ENCODE data around the gene CNNM2.

DNA sequence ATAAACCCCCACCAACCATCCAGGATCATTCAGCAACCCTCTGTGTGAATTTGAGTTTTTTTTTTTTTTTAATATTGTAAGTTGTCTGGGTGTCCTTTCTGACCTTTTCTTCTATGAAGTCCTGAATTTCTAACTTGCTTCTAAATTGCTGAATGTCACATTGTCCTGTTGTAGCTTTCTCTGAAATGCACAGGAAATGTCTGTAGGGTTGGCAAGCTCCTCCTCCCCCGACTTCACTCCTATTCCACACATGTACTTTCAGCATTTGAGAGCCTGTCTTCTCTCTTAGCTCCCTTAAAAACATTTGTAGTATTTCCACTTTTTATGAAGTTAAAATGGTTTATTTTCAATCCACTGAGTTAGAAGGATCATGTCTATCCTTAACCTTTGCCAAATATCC lies 3.3 kb upstream of the CNNM2 start:
- TF ChIP-seq, protein P1, sequence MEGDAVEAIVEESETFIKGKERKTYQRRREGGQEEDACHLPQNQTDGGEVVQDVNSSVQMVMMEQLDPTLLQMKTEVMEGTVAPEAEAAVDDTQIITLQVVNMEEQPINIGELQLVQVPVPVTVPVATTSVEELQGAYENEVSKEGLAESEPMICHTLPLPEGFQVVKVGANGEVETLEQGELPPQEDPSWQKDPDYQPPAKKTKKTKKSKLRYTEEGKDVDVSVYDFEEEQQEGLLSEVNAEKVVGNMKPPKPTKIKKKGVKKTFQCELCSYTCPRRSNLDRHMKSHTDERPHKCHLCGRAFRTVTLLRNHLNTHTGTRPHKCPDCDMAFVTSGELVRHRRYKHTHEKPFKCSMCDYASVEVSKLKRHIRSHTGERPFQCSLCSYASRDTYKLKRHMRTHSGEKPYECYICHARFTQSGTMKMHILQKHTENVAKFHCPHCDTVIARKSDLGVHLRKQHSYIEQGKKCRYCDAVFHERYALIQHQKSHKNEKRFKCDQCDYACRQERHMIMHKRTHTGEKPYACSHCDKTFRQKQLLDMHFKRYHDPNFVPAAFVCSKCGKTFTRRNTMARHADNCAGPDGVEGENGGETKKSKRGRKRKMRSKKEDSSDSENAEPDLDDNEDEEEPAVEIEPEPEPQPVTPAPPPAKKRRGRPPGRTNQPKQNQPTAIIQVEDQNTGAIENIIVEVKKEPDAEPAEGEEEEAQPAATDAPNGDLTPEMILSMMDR (IDR thresholded peaks at IDR 0.05), result no peak
- TF ChIP-seq POLR2A (IDR thresholded peaks at IDR 0.05), result no peak
